ELR (cell line): ENCODE data around the gene COL12A1.

ENCODE experiments used
- DNase-seq: peaks from one replicate; pipeline ENCODE4 v3.0.0-alpha.2; 2015; ENCODE audit warnings: low read depth

Gene COL12A1

DNA sequence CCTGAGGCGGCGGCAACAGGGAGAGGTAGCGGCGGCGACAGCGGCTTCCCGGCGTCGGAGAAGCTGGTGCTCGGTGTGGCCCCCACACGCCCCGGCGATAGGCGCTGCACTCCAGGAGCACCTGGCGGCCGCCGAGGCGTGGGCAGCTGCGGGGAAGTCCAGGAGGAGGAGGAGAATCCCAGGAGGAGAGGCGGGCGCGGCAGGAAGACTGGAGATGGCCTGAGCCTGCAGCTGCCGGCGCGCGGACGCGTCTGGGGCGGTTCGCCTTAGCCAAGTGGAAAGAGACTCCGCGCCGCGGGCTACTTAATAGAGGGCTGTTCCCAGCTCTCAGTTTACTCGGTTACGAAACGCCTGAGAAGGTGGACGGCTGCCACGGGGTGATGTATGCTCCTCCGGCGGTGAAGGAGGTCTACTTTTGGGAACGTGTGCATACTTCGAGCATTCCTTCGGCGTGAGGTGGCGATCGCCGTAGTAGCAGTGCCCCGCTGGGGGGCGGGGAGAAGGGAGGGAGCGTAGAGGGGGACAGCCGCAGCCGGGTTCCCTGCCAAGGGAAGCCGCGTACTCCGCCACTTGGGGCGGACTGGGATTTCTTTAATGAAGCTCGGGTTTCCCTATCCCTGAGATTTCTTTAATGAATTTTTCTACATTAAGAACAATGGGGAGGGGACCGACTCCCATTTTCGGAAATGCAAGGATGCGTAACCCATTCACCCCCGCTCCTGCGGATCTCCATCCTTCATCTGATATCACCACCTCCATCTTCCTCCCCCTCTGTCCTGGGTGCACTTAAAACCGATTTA, at the start of gene COL12A1:
COL12A1 (minus strand) TSS at position 278 of the 800 bp plus-strand sequence. CDS start 3,261 bp downstream, outside the sequence.
- peak; percentile 99 for DNase-seq

DNA sequence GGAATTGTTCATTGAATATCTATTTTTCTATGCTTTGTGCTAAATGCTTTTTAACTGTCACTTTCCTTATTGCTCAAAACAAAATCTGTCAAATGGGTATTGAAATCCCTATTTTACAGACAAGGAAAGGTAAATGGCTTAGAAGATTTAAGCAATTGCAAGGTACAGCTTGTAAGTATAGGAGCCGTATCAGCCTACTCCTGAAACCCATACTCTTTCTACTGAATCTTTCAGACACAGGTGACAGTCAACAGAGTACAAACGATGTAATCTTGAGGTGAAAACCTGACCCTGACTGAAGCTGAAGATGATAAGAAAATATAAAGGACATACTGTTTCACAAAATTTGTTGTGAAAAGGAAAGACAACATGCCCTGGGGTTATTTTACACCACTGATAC, 44.7 kb upstream of the COL12A1 start:
- no peak for DNase-seq

DNA sequence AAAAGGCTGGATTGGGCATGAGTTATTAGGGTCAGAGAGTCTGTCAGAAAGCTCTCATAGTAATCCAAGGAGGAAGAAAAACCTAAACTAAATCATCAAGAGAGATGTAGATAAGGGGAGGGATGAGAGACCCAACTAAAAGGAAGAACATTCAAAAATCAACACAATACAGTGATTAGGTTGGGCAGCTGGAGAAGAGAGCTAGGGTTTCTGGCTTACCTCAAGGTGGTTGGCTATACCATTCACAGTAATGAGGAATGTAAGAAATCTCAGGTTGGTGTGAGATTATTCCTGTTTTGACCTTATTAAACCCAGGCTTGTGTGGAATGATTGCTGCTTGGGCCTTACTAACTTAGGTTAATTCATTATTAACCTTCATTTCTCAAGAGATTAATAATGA, 44.0 kb upstream of the COL12A1 start:
- no peak for DNase-seq

DNA sequence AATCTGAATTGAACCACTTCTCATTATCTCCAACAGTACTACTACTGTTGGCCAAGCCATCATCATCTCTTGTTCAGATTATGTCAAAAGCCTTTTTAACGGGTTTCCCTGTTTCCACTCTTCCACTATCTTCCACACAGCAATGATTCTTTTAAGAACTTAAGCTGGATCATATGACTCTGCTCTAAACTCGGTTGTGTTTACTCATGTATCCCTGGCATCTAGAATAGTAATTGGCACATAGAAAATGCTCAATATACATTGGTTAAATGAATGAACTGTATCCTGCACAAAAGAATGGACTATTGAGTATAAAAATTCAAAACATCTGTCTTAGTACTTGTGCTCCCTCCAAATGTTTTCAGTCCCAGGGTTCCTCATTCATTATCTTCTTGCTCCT, 40.5 kb upstream of the COL12A1 start:
- no peak for DNase-seq

DNA sequence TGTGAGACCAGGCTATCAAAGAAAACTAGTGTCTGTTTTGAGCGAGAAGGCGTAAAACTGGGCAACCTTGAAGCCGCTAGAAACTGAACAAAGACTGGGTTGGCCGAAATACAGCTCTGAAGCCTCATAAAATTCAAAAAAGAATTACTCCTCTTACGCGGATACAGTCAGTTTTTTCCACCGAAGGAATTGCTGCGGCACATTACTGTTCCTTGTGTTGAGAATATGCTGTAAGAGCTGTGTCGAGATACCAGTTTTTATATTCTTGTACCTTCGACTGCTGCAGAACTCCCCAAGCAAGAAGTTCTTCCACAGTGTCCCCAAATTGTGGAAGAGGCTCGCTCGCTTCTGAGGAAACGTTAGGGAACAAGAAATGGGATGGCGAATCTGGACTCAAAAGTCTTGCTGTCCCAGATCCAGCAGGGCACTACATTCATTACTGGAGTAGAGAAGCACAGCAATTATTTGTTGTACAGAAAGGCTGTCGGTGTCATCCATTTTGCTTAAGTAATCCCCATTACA, 38.3 kb upstream of the COL12A1 start:
- DNase-seq, result peak; percentile 33

DNA sequence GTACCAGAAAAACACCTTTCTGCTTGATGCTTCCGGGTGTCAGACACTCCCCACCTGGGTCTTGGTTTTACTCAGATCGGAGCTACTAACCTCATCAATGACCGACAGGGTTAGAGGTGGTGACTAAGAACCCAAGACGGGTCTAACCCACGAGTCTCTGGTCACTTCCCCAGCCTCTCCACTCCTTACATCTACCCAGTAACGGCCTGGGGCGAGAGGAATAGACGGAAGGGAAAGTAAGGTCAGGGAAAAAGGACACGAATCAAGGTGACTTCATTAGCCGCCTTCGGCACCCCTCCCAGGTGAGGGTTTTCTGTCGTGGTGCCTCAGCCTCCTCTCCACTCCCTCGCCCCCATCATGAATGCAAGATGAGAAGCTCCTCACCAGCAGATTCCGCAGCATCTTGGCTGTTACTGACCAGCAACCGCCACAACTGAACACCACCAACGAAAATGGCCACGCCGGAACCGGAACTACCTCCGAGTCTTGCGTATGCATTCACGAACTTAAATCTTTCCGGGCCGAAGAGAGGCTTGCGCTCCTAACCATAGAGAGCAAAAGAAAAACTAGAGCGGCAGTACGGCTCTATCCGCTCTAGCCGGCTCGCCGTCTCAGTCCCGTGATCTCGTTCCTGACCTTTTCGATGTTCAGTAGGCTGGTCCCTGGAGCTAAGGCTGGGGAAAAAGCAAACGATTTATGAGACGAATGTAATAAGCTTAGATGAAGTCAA, 37.6 kb upstream of the COL12A1 start, which contains the start of gene COX7A2:
COX7A2 (minus strand) TSS at position 469 of the 730 bp plus-strand sequence; CDS start at position 402, 67 bp downstream.
- DNase-seq, result peak; percentile 99

DNA sequence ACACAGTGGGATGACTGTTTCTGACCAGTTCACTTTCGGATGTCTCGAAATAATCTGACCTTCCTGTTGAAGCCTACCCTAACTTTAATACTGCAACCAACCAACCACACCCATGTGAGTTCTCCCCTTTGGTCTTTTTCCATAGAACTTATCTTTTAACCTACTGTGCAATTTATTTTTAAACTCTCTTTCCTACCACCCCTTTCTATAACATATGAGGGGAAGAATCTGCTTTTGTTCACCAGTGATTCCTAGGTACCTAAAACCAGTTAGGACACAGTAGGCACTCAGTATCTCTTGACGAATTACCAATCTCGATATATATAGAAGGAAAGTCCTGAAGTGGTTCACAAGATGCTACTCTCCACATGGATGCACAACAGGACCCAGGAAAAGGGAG, 30.8 kb upstream of the COL12A1 start:
- no peak for DNase-seq

DNA sequence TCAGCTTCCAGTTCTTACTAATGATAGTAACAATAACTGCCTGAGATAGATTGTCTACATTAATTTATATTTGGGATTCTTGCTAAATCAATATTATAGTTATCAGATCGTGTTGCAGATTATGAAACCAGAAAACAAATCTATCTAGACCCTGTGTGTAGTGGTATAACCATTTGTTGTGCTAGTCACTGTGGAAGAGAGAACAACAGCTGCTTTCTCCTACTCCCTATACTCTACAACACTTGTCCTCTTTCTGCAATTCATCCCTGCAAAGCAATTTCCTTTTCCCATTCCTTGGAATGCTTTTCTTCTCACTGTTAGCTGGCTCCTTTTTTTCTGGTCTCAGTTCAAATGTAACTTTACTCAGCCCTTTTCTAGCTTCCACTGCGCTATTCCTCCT, 29.4 kb upstream of the COL12A1 start:
- no peak for DNase-seq

DNA sequence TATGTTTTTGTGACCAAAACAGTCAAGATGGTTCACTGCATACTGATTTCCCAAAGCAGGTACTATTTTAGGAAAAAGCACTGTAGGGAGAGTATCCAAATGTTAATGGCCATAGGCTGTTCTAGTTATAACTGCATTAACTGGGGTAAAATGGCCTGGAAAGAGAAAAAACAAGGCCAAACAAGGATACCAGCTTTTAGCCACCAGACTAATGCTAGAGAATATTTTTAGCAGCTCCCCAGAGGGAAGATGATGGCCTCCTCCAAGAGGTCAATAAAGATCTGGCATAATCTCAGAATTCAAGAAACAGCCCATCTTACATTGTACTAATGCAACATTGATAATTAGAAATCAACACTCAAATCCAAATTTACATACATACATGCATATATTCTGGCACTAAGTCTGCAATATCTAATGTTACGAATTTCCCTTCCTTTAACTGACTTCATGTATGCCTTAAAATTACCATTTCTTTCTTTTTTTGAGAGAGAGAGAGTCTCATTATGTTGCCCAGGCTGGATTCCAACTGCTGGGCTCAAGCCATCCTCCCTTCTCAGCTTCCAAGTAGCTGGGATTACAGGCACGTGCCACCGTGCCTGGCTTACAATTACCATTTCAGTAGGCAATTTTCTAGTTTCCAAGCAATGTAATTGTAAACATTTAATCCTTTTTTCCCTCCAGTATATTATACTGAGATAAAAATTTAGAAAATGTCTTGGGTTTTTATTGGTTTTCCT, 28.4 kb upstream of the COL12A1 start:
- no peak for DNase-seq

DNA sequence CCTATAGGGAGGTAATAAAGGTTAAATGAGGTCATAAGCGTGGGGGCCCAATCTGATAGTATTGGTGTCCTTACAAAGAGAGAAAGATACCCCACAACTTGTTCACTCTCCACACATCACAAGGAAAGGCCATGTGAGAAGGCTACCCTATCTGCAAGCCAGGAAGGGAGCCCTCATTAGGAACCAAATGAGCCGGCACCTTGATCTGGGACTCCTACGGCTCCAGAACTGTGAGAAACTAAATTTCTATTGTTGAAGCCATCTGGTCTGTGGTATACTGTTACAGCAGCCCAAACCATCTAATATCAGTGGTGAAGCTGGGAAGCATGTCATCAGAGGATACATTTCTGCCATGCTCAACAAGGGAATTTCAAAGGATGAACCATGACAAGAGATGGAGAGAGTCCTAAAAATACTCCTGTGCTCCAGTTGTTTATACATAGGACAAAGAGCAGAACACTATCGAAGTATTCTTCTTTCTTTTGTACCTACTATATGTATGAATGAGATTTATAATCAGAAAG, 27.3 kb upstream of the COL12A1 start:
- DNase-seq, result no peak

DNA sequence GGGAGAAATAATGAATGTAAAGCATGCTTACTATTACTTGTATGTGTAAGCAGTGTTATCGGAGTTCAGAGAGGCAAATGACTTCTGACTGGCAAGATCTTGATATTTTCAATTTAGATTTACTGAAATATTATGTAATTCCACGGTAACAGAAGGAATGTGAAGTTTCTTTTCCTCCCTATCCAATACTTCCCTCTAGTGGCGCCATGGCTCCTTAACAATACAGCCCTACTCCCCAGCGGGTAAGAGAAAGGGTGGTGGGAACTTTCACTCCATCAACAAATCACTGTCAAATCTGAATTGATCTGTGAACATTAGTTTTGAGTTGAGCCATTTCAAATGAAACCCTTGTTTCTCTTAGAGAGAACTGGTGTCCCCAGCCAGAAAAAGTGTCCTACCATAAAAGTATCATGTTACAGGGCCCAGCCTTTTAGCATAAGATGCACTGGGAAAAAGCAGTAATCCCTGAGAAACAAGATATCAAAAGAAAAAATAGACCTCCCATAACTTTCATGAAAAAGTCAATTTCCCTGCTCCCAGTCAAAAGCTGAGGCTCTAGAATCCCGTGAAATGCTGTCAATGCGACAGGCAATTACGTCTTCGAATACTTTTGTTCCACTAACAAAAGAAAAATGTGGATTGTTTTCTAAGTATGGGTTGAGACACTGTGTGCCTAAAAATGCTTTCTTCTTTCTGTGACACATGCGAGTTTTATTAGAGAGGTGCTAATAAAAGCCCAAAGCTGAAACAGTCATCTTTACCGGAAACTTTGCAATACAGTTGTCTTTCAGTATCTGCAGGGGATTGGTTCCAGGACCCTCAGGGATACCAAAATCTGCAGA, 24.9 kb upstream of the COL12A1 start:
- DNase-seq, result peak; percentile 81

DNA sequence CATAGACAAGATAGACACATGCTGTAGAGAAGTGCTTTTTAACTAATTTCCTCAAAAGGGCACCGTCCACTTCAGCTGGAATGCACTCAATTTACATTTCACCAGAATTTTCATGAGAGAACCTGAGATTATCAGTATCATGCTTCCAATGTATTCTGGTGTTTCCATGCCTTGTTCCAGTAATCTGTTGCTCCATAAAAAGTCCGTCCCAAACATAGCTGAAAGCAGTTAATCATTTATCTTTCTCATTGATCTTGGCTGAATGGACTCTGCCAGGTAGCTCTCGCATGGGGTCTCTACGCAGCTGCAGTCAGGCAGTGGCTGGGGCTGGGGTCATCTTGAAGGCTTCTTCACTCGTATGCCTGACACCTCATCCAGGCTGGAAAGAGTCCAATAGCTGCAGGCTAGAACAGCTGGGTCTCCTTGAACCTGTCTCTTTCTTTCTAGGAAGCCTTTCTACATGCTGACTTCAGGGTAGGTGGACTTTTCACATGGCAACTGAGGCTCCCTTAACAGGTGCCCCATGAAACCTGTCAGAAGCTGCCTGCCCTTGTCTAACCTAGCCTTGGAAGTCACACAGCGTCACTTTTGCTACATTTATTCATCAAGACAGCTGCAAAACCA, 18.6 kb upstream of the COL12A1 start:
- DNase-seq, result no peak

DNA sequence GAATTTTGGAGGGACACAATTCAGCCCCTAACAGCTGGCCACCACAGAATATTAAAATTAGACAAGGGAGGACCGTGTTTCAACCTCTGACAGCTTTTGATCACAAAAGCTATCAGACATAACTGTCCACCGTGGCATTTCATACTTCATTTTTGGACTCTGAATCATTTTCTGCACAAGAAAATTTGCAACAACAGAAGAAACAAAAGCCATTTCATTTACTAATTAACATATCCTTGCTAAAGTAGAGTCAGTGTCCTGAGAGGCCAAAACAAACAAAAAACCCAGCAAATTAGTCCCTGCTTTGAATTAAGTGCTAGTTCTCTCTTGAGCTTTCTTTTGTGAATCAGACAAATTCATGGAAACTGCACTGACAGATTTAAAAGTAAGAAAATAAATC, 17.6 kb upstream of the COL12A1 start:
- DNase-seq, result peak; percentile 13

DNA sequence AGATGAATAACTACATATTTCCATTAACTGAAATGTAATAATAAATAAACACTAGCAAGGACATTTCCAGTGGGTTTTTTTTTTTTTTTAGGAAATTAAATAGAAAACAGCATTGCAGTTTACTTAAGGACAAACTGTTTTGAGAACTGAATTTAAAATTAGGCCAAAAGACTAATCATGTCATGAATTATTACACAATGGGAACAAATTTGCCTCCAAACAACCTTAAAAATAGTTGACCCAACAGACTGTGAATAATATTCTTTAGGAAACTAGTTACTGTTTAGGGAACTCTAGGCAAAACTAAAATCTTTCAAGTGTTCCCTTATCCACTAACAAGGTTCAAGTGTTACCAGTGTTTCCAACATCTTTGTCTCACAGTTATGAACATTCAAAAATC, 16.4 kb upstream of the COL12A1 start:
- no peak for DNase-seq

DNA sequence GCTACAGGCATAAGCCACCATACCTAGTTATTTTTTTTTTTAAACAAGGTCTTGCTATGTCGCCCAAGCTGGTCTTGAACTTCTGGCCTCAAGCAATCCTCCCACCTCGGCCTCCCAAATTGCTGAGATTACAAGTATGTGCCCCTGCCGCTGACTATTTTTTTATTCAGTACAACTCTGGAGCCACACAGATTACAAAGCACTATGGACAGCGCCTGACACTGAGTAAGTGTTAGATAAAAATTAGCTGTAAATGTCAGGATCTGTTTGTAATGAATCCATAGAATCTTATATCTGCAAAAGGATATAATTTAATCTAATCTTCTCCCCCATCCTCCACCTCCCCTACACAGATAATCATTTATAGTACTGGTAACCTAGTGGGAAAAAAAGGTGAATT, 15.3 kb upstream of the COL12A1 start:
- no peak for DNase-seq

DNA sequence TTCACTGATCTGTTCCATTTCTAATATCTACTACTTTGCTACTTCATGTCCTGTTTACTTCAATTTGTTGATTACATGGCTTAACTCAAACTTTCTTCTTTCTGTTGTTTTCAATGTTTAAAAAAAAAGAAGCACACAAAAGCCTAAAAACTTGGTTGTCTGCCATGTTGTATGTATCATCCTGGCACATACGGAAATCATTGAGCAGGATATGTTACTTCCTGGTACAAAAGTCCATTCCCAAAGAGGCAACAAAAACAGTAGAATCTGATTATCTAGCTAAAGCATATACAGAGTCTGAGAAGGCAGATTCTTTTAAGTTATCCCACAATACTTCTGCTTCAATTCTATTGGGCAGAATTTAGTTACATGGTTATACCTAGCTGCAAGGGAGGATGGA, 14.5 kb upstream of the COL12A1 start:
- no peak for DNase-seq

DNA sequence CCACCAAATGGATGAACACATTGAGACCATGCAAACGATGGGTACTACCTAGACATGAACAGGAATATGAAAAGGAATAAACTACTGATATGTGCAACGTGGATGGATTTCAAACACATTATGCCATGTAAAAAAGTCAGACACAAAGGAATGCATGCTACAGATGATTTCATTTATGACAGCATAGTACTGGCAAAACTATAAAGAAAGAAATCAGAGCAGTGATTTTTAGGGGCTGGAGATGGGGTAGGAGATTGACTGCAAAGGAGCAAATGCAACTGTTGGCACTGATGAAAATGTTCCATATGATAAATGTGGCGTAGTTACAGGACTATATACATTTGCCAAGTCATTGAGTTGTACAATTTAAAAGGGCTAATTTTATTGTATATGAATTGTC, 13.4 kb upstream of the COL12A1 start:
- DNase-seq, result no peak

DNA sequence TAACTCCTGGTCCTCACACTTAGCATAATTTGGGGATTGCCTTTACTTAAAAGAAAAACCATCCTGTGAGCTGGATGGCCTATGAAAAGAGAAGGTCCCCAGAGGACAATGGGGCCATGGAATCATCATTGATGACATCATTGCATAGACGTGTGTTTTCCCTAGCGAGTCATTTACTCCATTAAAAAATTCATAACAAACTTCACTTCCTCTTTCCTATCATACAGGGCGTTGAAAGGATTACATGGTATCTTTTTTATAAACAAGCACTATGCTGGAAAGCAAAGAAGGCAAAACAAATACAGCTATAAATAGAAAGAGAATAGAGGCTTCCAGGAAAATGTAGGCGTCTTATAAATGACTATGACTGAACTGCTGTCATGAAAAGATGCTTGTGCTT, 11.3 kb upstream of the COL12A1 start:
- peak; percentile 66 for DNase-seq

DNA sequence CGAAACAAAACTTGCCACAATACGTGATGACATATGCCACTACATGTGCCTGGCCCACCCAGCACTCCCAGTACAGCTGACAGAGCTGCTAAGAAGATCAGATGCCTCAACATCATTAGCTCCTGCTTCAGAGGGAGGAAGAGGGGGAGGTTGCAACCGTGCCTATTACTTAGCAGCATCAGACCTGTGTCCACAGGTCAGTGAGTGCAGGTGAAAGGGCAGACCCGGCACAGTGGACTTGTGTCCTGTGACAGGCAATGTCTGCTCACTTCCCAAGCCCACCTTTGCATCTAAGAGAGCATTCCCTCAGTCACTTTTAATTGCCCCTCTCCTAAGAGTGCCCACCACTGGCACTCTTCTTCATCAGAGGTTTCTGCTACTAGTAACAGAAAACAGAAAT, 9.4 kb upstream of the COL12A1 start:
- no peak for DNase-seq

DNA sequence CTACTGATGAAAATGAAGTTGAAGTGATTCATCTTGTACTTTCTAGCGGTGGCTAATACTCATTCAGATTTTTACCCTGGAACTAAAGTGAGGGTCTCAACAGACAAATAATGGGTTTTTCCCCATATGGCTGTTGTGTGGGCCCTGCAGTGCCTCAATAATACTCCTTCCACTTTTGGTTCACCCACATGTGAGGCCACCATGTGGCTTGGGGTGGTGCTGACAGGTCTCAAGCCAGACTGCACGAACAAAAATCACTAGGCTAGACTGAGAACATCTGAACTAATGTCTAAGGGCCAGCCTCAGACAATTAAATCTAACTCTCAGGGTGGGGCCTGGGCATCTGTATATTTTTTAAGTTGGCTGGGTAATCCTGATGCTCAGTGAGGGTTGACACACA, 7.9 kb upstream of the COL12A1 start:
- peak; percentile 16 for DNase-seq

DNA sequence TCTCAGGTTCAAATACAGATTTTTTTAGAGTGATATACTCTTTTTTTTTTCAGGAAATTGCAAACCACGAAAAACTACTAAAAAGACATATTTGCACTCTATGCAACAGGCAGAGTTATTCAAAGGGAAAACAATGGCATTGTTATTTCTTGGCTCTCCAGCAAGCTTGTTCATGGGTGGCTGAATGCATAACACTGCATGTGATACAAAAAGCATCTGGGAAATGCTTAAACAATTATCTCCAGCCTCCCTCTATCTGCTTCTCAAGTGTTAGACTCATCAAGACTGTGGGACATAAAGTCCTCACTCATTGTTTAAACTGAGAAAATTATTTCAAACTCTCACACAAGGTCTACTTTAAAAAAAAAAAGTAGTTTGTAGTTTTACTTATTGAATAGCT, 7.3 kb upstream of the COL12A1 start:
- DNase-seq, result no peak
